Right ventricle myocardium superior (tissue), 1 donor: ENCODE data around the gene VAV1. TPM values are rescaled to one million over a fixed set of nuclear protein-coding genes. Genes with fewer than 3 reads are reported as not detected.

Source experiments
- ATAC-seq: fragments of 200-7000 bp; cut with Tn5 transposase; one replicate; pipeline ENCODE4 v1.9.1; 2020; ENCODE audit warnings: mild to moderate bottlenecking; ENCODE audit not compliant: poor library complexity
- DNase-seq: peaks from one replicate; pipeline ENCODE4 v3.0.0-alpha.2; 2020
- intact Hi-C: fragments of 100-400 bp; cut with DNase I; formaldehyde crosslinking; loops from one replicate; pipeline ENCODE4 v1.11.2; 2022
- long read RNA-seq: library from polyadenylated mRNA; unstranded; transcript quantifications from one replicate; pipeline ENCODE4 v2.0.0, GENCODE V29; 2021
- total RNA-seq: library from RNA; stranded (reverse); fragmentation: NEBNext Ultra II Directional; extraction: Animal tissue kit (Norgen Biotek cat#: 25700); gene quantifications from one replicate; pipeline ENCODE4 v1.2.1, GENCODE V29; 2021
- donor health status: DM: no; HTN: yes; CAD: no; lungs with severe emphysema.

Gene VAV1
- 2.8 TPM for total RNA-seq
- long read RNA-seq, partial matches to known transcripts: 0 of 2 reads
- long read RNA-seq, other reads (novel, unspliced or antisense): 0 of 2 reads

GRCh38 chr19:6772028-6772865 lies at the start of gene VAV1:
VAV1 (plus strand) TSS chr19:6772708; CDS start chr19:6772808, 100 bp downstream.
- peak; percentile 80 for DNase-seq
- peak; percentile 80 for ATAC-seq
- intact Hi-C loops: no loop called here

- intact Hi-C loops: no loop called here
- ATAC-seq: peak; percentile 57
Measured at GRCh38 chr19:6723108-6723618, 49.3 kb upstream of the VAV1 start.

GRCh38 chr19:6723738-6724137 lies 48.8 kb upstream of the VAV1 start:
- intact Hi-C loops: no loop called here
- no peak for ATAC-seq
- peak; percentile 22 for DNase-seq

More at GRCh38 chr19:6723108-6723618, 49.3 kb upstream of the VAV1 start:
- DNase-seq: peak; percentile 68

- ATAC-seq: no peak
- intact Hi-C loops: no loop called here
Measured at GRCh38 chr19:6724631-6725492, 47.6 kb upstream of the VAV1 start.

GRCh38 chr19:6725513-6726231 lies 46.8 kb upstream of the VAV1 start:
- intact Hi-C loops: no loop called here
- ATAC-seq (no peak), DNase-seq (no peak)

More at GRCh38 chr19:6724631-6725492, 47.6 kb upstream of the VAV1 start:
- peak; percentile 14 for DNase-seq

- ATAC-seq (peak; percentile 37), DNase-seq (peak; percentile 64)
- intact Hi-C loops: no loop called here
Measured at GRCh38 chr19:6728346-6728745, 44.2 kb upstream of the VAV1 start.

GRCh38 chr19:6729573-6730152 lies 42.8 kb upstream of the VAV1 start:
- no peak for ATAC-seq
- intact Hi-C loops: no loop called here
- no peak for DNase-seq

- ATAC-seq (peak; percentile 50), DNase-seq (peak; percentile 58)
- intact Hi-C loops: no loop called here
Measured at GRCh38 chr19:6730153-6730804, 42.2 kb upstream of the VAV1 start.

GRCh38 chr19:6730941-6731670 lies 41.4 kb upstream of the VAV1 start:
- no peak for ATAC-seq
- peak; percentile 36 for DNase-seq
- intact Hi-C loops: no loop called here

- ATAC-seq (no peak), DNase-seq (peak; percentile 27)
- intact Hi-C loops: no loop called here
Measured at GRCh38 chr19:6731822-6732221, 40.7 kb upstream of the VAV1 start.

- DNase-seq (no peak), ATAC-seq (no peak)
- intact Hi-C loops: no loop called here
Measured at GRCh38 chr19:6732803-6733337, 39.6 kb upstream of the VAV1 start.

- intact Hi-C loops: no loop called here
- DNase-seq: peak; percentile 35
- ATAC-seq: no peak
Measured at GRCh38 chr19:6733338-6734095, 39.0 kb upstream of the VAV1 start.

GRCh38 chr19:6734096-6734696 lies 38.3 kb upstream of the VAV1 start:
- intact Hi-C loops: no loop called here
- ATAC-seq (no peak), DNase-seq (peak; percentile 20)

- no peak for ATAC-seq
- intact Hi-C loops: loop anchor here (5.0 kb wide), 1 partner anchor 127 kb away; no protein-coding TSS in a partner anchor
- DNase-seq: no peak
Measured at GRCh38 chr19:6735181-6735911, 37.2 kb upstream of the VAV1 start.
